Type B pancreatic cell (in vitro differentiated cells): Measurements from ENCODE around the gene MAP4K3. TPM values are rescaled to one million over a fixed set of nuclear protein-coding genes. Genes with fewer than 3 reads are reported as not detected.

Experiments used
- DNase-seq: peaks from one replicate; pipeline ENCODE4 v3.0.0; 2021; ENCODE audit warnings: mixed read lengths; ENCODE audit not compliant: unreplicated experiment; ENCODE audit errors: extremely low spot score
- H3K27ac Mint-ChIP-seq: 2 replicates; pipeline ENCODE4 v1.8.0; 2021; ENCODE audit warnings: mild to moderate bottlenecking, mixed read lengths
- H3K27me3 Mint-ChIP-seq: 2 replicates; pipeline ENCODE4 v1.8.0; 2021; ENCODE audit warnings: mixed read lengths
- H3K36me3 Mint-ChIP-seq: 2 replicates; pipeline ENCODE4 v1.8.0; 2021; ENCODE audit warnings: mixed read lengths
- H3K4me1 Mint-ChIP-seq: one replicate; pipeline ENCODE4 v1.8.0; 2021; ENCODE audit warnings: mixed read lengths; ENCODE audit not compliant: unreplicated experiment
- H3K4me3 Mint-ChIP-seq: 2 replicates; pipeline ENCODE4 v1.8.0; 2021; ENCODE audit warnings: mild to moderate bottlenecking, mixed read lengths
- H3K9me3 Mint-ChIP-seq: 2 replicates; pipeline ENCODE4 v1.8.0; 2021; ENCODE audit warnings: mixed read lengths
- CTCF ChIP-seq: fragments of 200-600 bp; sonication (generic); conservative IDR thresholded peaks from 2 replicates; pipeline ENCODE4 v1.5.0; 2021; ENCODE audit warnings: antibody characterized with exemption, mild to moderate bottlenecking
- total RNA-seq: library from RNA; stranded (reverse); gene quantifications from 2 replicates; pipeline ENCODE4 v1.2.1, GENCODE V29; 2021; ENCODE audit warnings: low replicate concordance

Gene MAP4K3
- total RNA-seq, 1 donor from 2014 or later: 49.0 TPM

- Mint-ChIP-seq H3K36me3 (peaks cover 25% of the 10 kb centered on the region), H3K4me3 (no peak overlapping the region), H3K4me1 (no peaks in the 10 kb centered on the region), H3K27me3 (no peaks in the 10 kb centered on the region), H3K27ac (no peak overlapping the region), H3K9me3 (no peaks in the 10 kb centered on the region)
- no peak for DNase-seq
- TF ChIP-seq CTCF: no peak
These were observed 130.5 kb downstream of the MAP4K3 start for GRCh38 chr2:39306626-39307025.

- Mint-ChIP-seq H3K27ac (no peak overlapping the region), H3K4me1 (no peaks in the 10 kb centered on the region), H3K9me3 (no peaks in the 10 kb centered on the region), H3K36me3 (peaks cover 21% of the 10 kb centered on the region), H3K4me3 (no peak overlapping the region), H3K27me3 (no peaks in the 10 kb centered on the region)
- DNase-seq: no peak
- no peak for TF ChIP-seq CTCF
These were observed 132.4 kb downstream of the MAP4K3 start for GRCh38 chr2:39304729-39305128.

- no peak overlapping the region for H3K27ac Mint-ChIP-seq
- no peak for TF ChIP-seq CTCF
- no peak for DNase-seq
These were observed 132.9 kb downstream of the MAP4K3 start for GRCh38 chr2:39304200-39304599.

GRCh38 chr2:39301352-39301751 lies 135.7 kb downstream of the MAP4K3 start:
- no peaks in the 10 kb centered on the region for H3K4me1 Mint-ChIP-seq
- DNase-seq: no peak
- H3K4me3 Mint-ChIP-seq: no peak overlapping the region
- no peaks in the 10 kb centered on the region for H3K9me3 Mint-ChIP-seq
- no peak for TF ChIP-seq CTCF
- H3K27me3 Mint-ChIP-seq: no peaks in the 10 kb centered on the region
- H3K27ac Mint-ChIP-seq: no peak overlapping the region
- peaks cover 17% of the 10 kb centered on the region for H3K36me3 Mint-ChIP-seq

More at GRCh38 chr2:39304200-39304599, 132.9 kb downstream of the MAP4K3 start:
- no peaks in the 10 kb centered on the region for H3K9me3 Mint-ChIP-seq
- no peaks in the 10 kb centered on the region for H3K27me3 Mint-ChIP-seq
- peaks cover 21% of the 10 kb centered on the region for H3K36me3 Mint-ChIP-seq
- no peak overlapping the region for H3K4me3 Mint-ChIP-seq
- no peaks in the 10 kb centered on the region for H3K4me1 Mint-ChIP-seq

GRCh38 chr2:39300044-39300978 lies 136.8 kb downstream of the MAP4K3 start:
- peaks cover 15% of the 10 kb centered on the region for H3K36me3 Mint-ChIP-seq
- no peaks in the 10 kb centered on the region for H3K4me1 Mint-ChIP-seq
- no peaks in the 10 kb centered on the region for H3K27me3 Mint-ChIP-seq
- no peaks in the 10 kb centered on the region for H3K9me3 Mint-ChIP-seq
- TF ChIP-seq CTCF: no peak
- H3K4me3 Mint-ChIP-seq: no peak overlapping the region
- DNase-seq: no peak
- no peak overlapping the region for H3K27ac Mint-ChIP-seq
